Embryonic facial prominence (tissue), 1 donor: ENCODE data around the gene JARID2.

ENCODE experiments used
- DNase-seq: peaks from one replicate; pipeline ENCODE4 v3.0.0-alpha.2; 2016; ENCODE audit errors: extremely low spot score

JARID2 gene

GRCh38 chr6:15264412-15264811 is 18.5 kb downstream of the JARID2 start:
- DNase-seq: no peak

GRCh38 chr6:15264902-15265761 is 19.3 kb downstream of the JARID2 start:
- DNase-seq: no peak

GRCh38 chr6:15265787-15266186 is 19.9 kb downstream of the JARID2 start:
- DNase-seq: no peak

- no peak for DNase-seq
Measured at GRCh38 chr6:15266423-15266996, 20.6 kb downstream of the JARID2 start.

GRCh38 chr6:15267221-15267620 is 21.4 kb downstream of the JARID2 start:
- no peak for DNase-seq

GRCh38 chr6:15268137-15268908 is 22.5 kb downstream of the JARID2 start:
- no peak for DNase-seq

GRCh38 chr6:15269011-15269410 is 23.1 kb downstream of the JARID2 start:
- DNase-seq: no peak

GRCh38 chr6:15269619-15270018 is 23.8 kb downstream of the JARID2 start:
- no peak for DNase-seq

GRCh38 chr6:15270402-15270801 is 24.5 kb downstream of the JARID2 start:
- no peak for DNase-seq

GRCh38 chr6:15272562-15272961 is 26.7 kb downstream of the JARID2 start:
- DNase-seq: no peak

GRCh38 chr6:15274692-15275387 is 29.0 kb downstream of the JARID2 start:
- no peak for DNase-seq

- DNase-seq: no peak
Measured at GRCh38 chr6:15276036-15276985, 30.4 kb downstream of the JARID2 start.

- no peak for DNase-seq
Measured at GRCh38 chr6:15279047-15279661, 33.3 kb downstream of the JARID2 start.

- DNase-seq: no peak
Measured at GRCh38 chr6:15280028-15280427, 34.2 kb downstream of the JARID2 start.

- DNase-seq: no peak
Measured at GRCh38 chr6:15280961-15281360, 35.1 kb downstream of the JARID2 start.

GRCh38 chr6:15282334-15282733 is 36.5 kb downstream of the JARID2 start:
- no peak for DNase-seq

- DNase-seq: no peak
Measured at GRCh38 chr6:15283986-15284361, 38.1 kb downstream of the JARID2 start.

GRCh38 chr6:15284743-15285142 is 38.9 kb downstream of the JARID2 start:
- DNase-seq: no peak

GRCh38 chr6:15285682-15286294 is 39.9 kb downstream of the JARID2 start:
- DNase-seq: no peak
